H1 (cell line): ENCODE results near the gene CCR3. TPM values are rescaled to one million over a fixed set of nuclear protein-coding genes. Genes with fewer than 3 reads are reported as not detected.

Source experiments
- CTCF ChIA-PET: fragments of 300-600 bp; sonication (Branson Sonifier 250); formaldehyde crosslinking; loops from one replicate; lab custom pipeline; 2021; ENCODE audit not compliant: partially characterized antibody; lab: Charles Lee
- POLR2A ChIA-PET: fragments of 300-600 bp; sonication (Branson Sonifier 250); formaldehyde crosslinking; loops from one replicate; lab custom pipeline; 2021; ENCODE audit warnings: inconsistent platforms; ENCODE audit not compliant: partially characterized antibody; lab: Charles Lee
- DNase-seq, 2 experiments: peaks; one replicate each; pipeline versions ENCODE4 v3.0.0 to v3.0.0-alpha.2; 2010 to 2022; ENCODE audit warnings: low spot score in 2 of 2, low read depth in 1 of 2, mixed read lengths in 1 of 2
- FAIRE-seq: peaks from 2 replicates; lab custom pipeline; 2011; peaks lifted over from hg19 to GRCh38; lab: Jason Lieb, UNC
- H2AFZ ChIP-seq: 2 replicates; pipeline ENCODE4 v1.8.1; 2012; ENCODE audit warnings: low read length, inconsistent platforms
- H2AK5ac ChIP-seq: 2 replicates; pipeline ENCODE4 v1.6.1; 2013; ENCODE audit warnings: low read depth, low read length
- H2BK120ac ChIP-seq: replicated peaks from 2 replicates; pipeline ENCODE3; 2013; ENCODE audit warnings: low read depth, low read length, inconsistent platforms
- H2BK12ac ChIP-seq: 2 replicates; pipeline ENCODE4 v1.6.1; 2013; ENCODE audit warnings: low read depth, low read length
- H2BK15ac ChIP-seq: 2 replicates; pipeline ENCODE4 v1.6.1; 2013; ENCODE audit warnings: low read length
- H2BK20ac ChIP-seq: 2 replicates; pipeline ENCODE4 v1.6.1; 2013; ENCODE audit warnings: low read length
- H2BK5ac ChIP-seq: 2 replicates; pipeline ENCODE4 v1.6.1; 2013; ENCODE audit warnings: low read depth, low read length
- H3K14ac ChIP-seq: 2 replicates; pipeline ENCODE4 v1.6.1; 2013; ENCODE audit warnings: inconsistent platforms; ENCODE audit not compliant: insufficient read length
- H3K18ac ChIP-seq: 2 replicates; pipeline ENCODE4 v1.6.1; 2013; ENCODE audit warnings: low read length; ENCODE audit errors: extremely low read depth
- H3K23ac ChIP-seq: 2 replicates; pipeline ENCODE4 v1.6.1; 2013; ENCODE audit warnings: inconsistent platforms; ENCODE audit not compliant: insufficient read length
- H3K23me2 ChIP-seq: 2 replicates; pipeline ENCODE4 v1.6.1; 2013; ENCODE audit warnings: low read depth, low read length
- H3K27ac ChIP-seq: 2 replicates; pipeline ENCODE4 v1.6.1; 2011; ENCODE audit warnings: low read depth, low read length, inconsistent platforms
- H3K27me3 ChIP-seq, 4 experiments: replicated peaks in 1 of 4; 1 replicate in 1 of 4; 2 replicates in 3 of 4; pipeline versions ENCODE4 v1.6.1 to v1.8.1; 2011 to 2013; ENCODE audit warnings: low read length in 3 of 4, mild to moderate bottlenecking in 3 of 4, inconsistent platforms in 2 of 4, mixed read lengths in 2 of 4, moderate library complexity in 1 of 4; ENCODE audit not compliant: control insufficient read depth in 3 of 4, insufficient read depth in 3 of 4; ENCODE audit errors: extremely low read depth in 1 of 4
- H3K36me3 ChIP-seq, 4 experiments: 2 replicates each; pipeline versions ENCODE4 v1.6.1 to v1.8.1; 2011 to 2013; ENCODE audit warnings: mild to moderate bottlenecking in 4 of 4, low read length in 3 of 4, moderate library complexity in 2 of 4, control low read depth in 1 of 4, inconsistent platforms in 1 of 4; ENCODE audit not compliant: insufficient read depth in 4 of 4, control insufficient read depth in 2 of 4
- H3K4ac ChIP-seq: replicated peaks from 2 replicates; pipeline ENCODE3; 2013; ENCODE audit warnings: low read length, low read depth, mixed read lengths, inconsistent platforms; ENCODE audit not compliant: insufficient read length
- H3K4me1 ChIP-seq, 4 experiments: replicated peaks in 1 of 4; 1 replicate in 1 of 4; 2 replicates in 3 of 4; pipeline versions ENCODE4 v1.6.1 to v1.8.1; 2011 to 2013; ENCODE audit warnings: low read length in 3 of 4, inconsistent platforms in 2 of 4, mixed read lengths in 1 of 4; ENCODE audit not compliant: insufficient read depth in 4 of 4, control insufficient read depth in 3 of 4
- H3K4me2 ChIP-seq, 2 experiments: 2 replicates each; pipeline versions ENCODE4 v1.6.1 to v1.8.1; 2011 to 2013; ENCODE audit warnings: low read depth in 2 of 2, low read length in 2 of 2, control low read depth in 1 of 2, inconsistent platforms in 1 of 2, mild to moderate bottlenecking in 1 of 2; ENCODE audit not compliant: insufficient read depth in 1 of 2
- H3K4me3 ChIP-seq, 4 experiments: fragments of 200-600, 300-600 bp in 1 of 4; sonication (generic), shearing (Covaris generic), sonication (Bioruptor Twin) in 1 of 4; 2 replicates each; pipeline versions ENCODE4 v1.5.1 to v1.8.1; 2011 to 2016; ENCODE audit warnings: low read length in 4 of 4, low read depth in 3 of 4, control low read depth in 2 of 4, inconsistent platforms in 2 of 4, mild to moderate bottlenecking in 2 of 4, mixed read lengths in 1 of 4, moderate library complexity in 1 of 4; ENCODE audit not compliant: insufficient read depth in 2 of 4; ENCODE audit errors: extremely low read depth in 1 of 4
- H3K56ac ChIP-seq: replicated peaks from 2 replicates; pipeline ENCODE3; 2013; ENCODE audit warnings: low read depth, mild to moderate bottlenecking, mixed read lengths, low read length, inconsistent platforms; ENCODE audit not compliant: insufficient read length
- H3K79me1 ChIP-seq: 2 replicates; pipeline ENCODE4 v1.6.1; 2013; ENCODE audit warnings: low read depth, low read length, control low read depth
- H3K79me2 ChIP-seq, 2 experiments: 2 replicates each; pipeline versions ENCODE4 v1.6.1 to v1.8.1; 2012 to 2013; ENCODE audit warnings: low read length in 2 of 2, mild to moderate bottlenecking in 2 of 2, inconsistent platforms in 1 of 2; ENCODE audit not compliant: insufficient read depth in 2 of 2, control insufficient read depth in 1 of 2
- H3K9ac ChIP-seq, 4 experiments: replicated peaks in 1 of 4; 1 replicate in 1 of 4; 2 replicates in 3 of 4; pipeline versions ENCODE4 v1.6.1 to v1.8.1; 2011 to 2013; ENCODE audit warnings: low read depth in 3 of 4, low read length in 3 of 4, control low read depth in 2 of 4, mild to moderate bottlenecking in 2 of 4, moderate library complexity in 2 of 4, inconsistent platforms in 1 of 4; ENCODE audit errors: extremely low read depth in 1 of 4
- H3K9me3 ChIP-seq, 2 experiments: 2 replicates each; pipeline versions ENCODE4 v1.6.1 to v1.8.1; 2012 to 2013; ENCODE audit warnings: mild to moderate bottlenecking in 2 of 2, moderate library complexity in 2 of 2, control low read depth in 1 of 2, inconsistent platforms in 1 of 2, low read depth in 1 of 2, low read length in 1 of 2, mixed read lengths in 1 of 2; ENCODE audit not compliant: insufficient read depth in 2 of 2
- H4K20me1 ChIP-seq, 2 experiments: replicated peaks in 1 of 2; 2 replicates each; pipeline versions ENCODE3 to v1.8.1; 2011 to 2013; ENCODE audit warnings: inconsistent platforms in 2 of 2, low read length in 2 of 2, mild to moderate bottlenecking in 1 of 2; ENCODE audit not compliant: insufficient read depth in 2 of 2, control insufficient read depth in 1 of 2
- H4K5ac ChIP-seq: 2 replicates; pipeline ENCODE4 v1.6.1; 2013; ENCODE audit warnings: low read length, low read depth, mixed read lengths, inconsistent platforms; ENCODE audit not compliant: insufficient read length
- H4K8ac ChIP-seq: 2 replicates; pipeline ENCODE4 v1.8.0; 2013; ENCODE audit warnings: mild to moderate bottlenecking, moderate library complexity, low read length, inconsistent platforms; ENCODE audit not compliant: insufficient read depth; ENCODE audit errors: extremely low read depth
- H4K91ac ChIP-seq: replicated peaks from 2 replicates; pipeline ENCODE3; 2013; ENCODE audit warnings: low read length, mixed read lengths, inconsistent platforms; ENCODE audit not compliant: insufficient read length
- CBX5 ChIP-seq: fragments of 300-800, 300-1000 bp; sonication (generic); IDR thresholded peaks from 2 replicates; pipeline ENCODE4 v1.7.1; 2016; ENCODE audit warnings: antibody characterized with exemption, low read length, low read depth
- CBX8 ChIP-seq: fragments of 300-800, 300-1000 bp; sonication (generic); IDR thresholded peaks from 2 replicates; pipeline ENCODE4 v1.7.1; 2016; ENCODE audit warnings: low read depth, low read length, borderline replicate concordance
- CEBPB ChIP-seq: IDR thresholded peaks from 2 replicates; pipeline ENCODE4 v1.6.1; 2012; ENCODE audit warnings: low read depth, low read length
- EGR1 ChIP-seq: IDR thresholded peaks from 2 replicates; pipeline ENCODE4 v1.6.1; 2011; ENCODE audit warnings: low read depth, low read length, borderline replicate concordance
- FOSL1 ChIP-seq: IDR thresholded peaks from 2 replicates; pipeline ENCODE4 v1.6.1; 2011; ENCODE audit warnings: mild to moderate bottlenecking, low read depth, low read length, moderate library complexity; ENCODE audit not compliant: insufficient read depth
- GABPA ChIP-seq: IDR thresholded peaks from 2 replicates; pipeline ENCODE4 v1.6.1; 2011; ENCODE audit warnings: mild to moderate bottlenecking, low read length, moderate library complexity, borderline replicate concordance; ENCODE audit not compliant: insufficient read depth
- HDAC6 ChIP-seq: IDR thresholded peaks from one replicate; pipeline ENCODE4 v1.7.1; 2012; ENCODE audit warnings: low read depth, mild to moderate bottlenecking, inconsistent platforms, low read length, moderate library complexity
- JUND ChIP-seq: IDR thresholded peaks from 2 replicates; pipeline ENCODE4 v1.6.1; 2011; ENCODE audit warnings: mild to moderate bottlenecking, improper control_type of control experiment, low read length
- RBBP5 ChIP-seq: IDR thresholded peaks from 2 replicates; pipeline ENCODE4 v1.7.1; 2012; ENCODE audit warnings: low read depth, mild to moderate bottlenecking, inconsistent platforms, low read length, moderate library complexity, borderline replicate concordance
- RXRA ChIP-seq: IDR thresholded peaks from 2 replicates; pipeline ENCODE4 v1.6.1; 2011; ENCODE audit warnings: low read depth, mild to moderate bottlenecking, low read length, moderate library complexity; ENCODE audit not compliant: insufficient read depth
- TAF1 ChIP-seq: IDR thresholded peaks from 2 replicates; pipeline ENCODE4 v1.6.1; 2011; ENCODE audit warnings: mild to moderate bottlenecking, low read depth, low read length
- WGBS, 2 experiments: shearing (Covaris generic) in 1 of 2; methylation state at CpG; one replicate each; pipeline versions ENCODE4 v1.1.6 to v1.1.7; 2013 to 2015; ENCODE audit warnings: low lambda C conversion rate in 2 of 2, mixed read lengths in 2 of 2, inconsistent platforms in 1 of 2, low coverage in 1 of 2, missing lambda C conversion rate in 1 of 2; ENCODE audit not compliant: insufficient replicate concordance in 2 of 2, insufficient coverage in 1 of 2, insufficient read length in 1 of 2; ENCODE audit errors: extremely low coverage in 1 of 2, missing lambda C conversion rate in 1 of 2; 5-methylcytosine and 5-hydroxymethylcytosine counted together
- polyA plus RNA-seq, 7 experiments: library from polyadenylated mRNA; depleted of rRNA in 3 of 7; stranded (reverse) in 5 of 7; unstranded in 2 of 7; fragments of >200 nt in 5 of 7; fragments of 200-250 nt in 2 of 7; gene quantifications; 1 replicate in 5 of 7; 2 replicates in 1 of 7; 4 replicates in 1 of 7; pipeline versions ENCODE4 v1.2.1 to v1.2.3, GENCODE V29; 2011 to 2013; ENCODE audit warnings: missing spikeins in 2 of 7, mixed read lengths in 2 of 7
- total RNA-seq: library from RNA; stranded (reverse); fragmentation: NEBNext Ultra II Directional; extraction: Animal tissue kit (Norgen Biotek cat#: 25700); gene quantifications from 2 replicates; pipeline ENCODE4 v1.2.1, GENCODE V29; 2021

The CCR3 gene
- total and polyA plus RNA-seq, 2 of the 8 experiments (the other 6 are each of a cell fraction or from before 2014, with no cell fraction given), result not detected

DNA sequence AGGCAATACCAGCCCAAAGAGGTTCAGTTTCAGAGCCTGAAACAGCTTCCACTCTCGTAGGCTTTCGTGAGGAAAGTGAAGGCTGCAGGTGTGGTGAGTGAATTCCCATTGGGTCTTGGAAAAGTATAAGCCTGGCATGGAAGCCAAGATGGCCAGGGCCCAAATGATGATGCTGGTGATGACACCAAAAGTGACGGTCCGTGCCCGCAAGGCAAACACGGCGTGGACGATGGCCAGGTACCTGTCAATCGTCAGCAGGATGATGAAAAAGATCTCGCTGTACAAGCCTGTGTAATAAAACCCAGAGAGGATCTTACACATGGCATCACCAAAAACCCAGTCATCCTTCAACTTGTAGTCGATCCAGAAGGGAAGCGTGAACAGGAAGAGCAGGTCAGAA is 38.6 kb upstream of the CCR3 start:
- H3K9me3 ChIP-seq, result no peaks in the 10 kb centered on the region
- H3K4ac ChIP-seq, result no peak overlapping the region
- no peaks in the 10 kb centered on the region for H3K79me2 ChIP-seq
- POLR2A ChIA-PET, result interaction anchor here (0.7 kb wide), 1 partner anchor 1321 kb away, joined by 3 read pairs; no protein-coding TSS in a partner anchor
- H4K8ac ChIP-seq, result no peak overlapping the region
- no peak overlapping the region for H3K4me3 ChIP-seq
- H4K5ac ChIP-seq, result no peak overlapping the region
- no peak overlapping the region for H4K91ac ChIP-seq
- no peak overlapping the region for H2BK20ac ChIP-seq
- H2AFZ ChIP-seq, result no peak overlapping the region
- H3K9ac ChIP-seq, result no peak overlapping the region
- WGBS, 2 experiments, result 90% methylated on average over 12 of the region's 12 CpGs; no CpG with 5 or more reads in 1 of the 2 experiments
- no peak overlapping the region for H3K56ac ChIP-seq
- H3K79me1 ChIP-seq, result no peaks in the 10 kb centered on the region
- H2BK120ac ChIP-seq, result no peak overlapping the region
- H2BK5ac ChIP-seq, result no peak overlapping the region
- H3K14ac ChIP-seq, result no peak overlapping the region
- H3K23me2 ChIP-seq, result no peaks in the 10 kb centered on the region
- H3K27ac ChIP-seq, result no peak overlapping the region
- no peak overlapping the region for H3K18ac ChIP-seq
- no peaks in the 10 kb centered on the region for H4K20me1 ChIP-seq
- no peak overlapping the region for H3K4me2 ChIP-seq
- DNase-seq (no peak), FAIRE-seq (no peak)
- H3K36me3 ChIP-seq, result no peaks in the 10 kb centered on the region
- H3K23ac ChIP-seq, result no peak overlapping the region
- H3K4me1 ChIP-seq, result peaks cover 0 to 2% (median 0%) of the 10 kb centered on the region in 4 experiments; a peak in 2 of 7 replicates
- no peaks in the 10 kb centered on the region for H3K27me3 ChIP-seq
- H2BK15ac ChIP-seq, result no peak overlapping the region
- no peak overlapping the region for H2BK12ac ChIP-seq
- no peak overlapping the region for H2AK5ac ChIP-seq
- CTCF ChIA-PET, result interaction anchor here (1.2 kb wide), 1 partner anchor 11 kb away, joined by 3 read pairs; no protein-coding TSS in a partner anchor
- TF ChIP-seq FOSL1 (no peak), CBX8 (no peak), RXRA (no peak), GABPA (no peak), RBBP5 (no peak), CBX5 (no peak), EGR1 (no peak), JUND (no peak), TAF1 (no peak), HDAC6 (no peak), CEBPB (no peak)
